Measurements from ENCODE around the gene TRNAU1AP. TPM values are rescaled to one million over a fixed set of nuclear protein-coding genes. Genes with fewer than 3 reads are reported as not detected.
A peak's percentile ranks its signal among the peaks of the same experiment; 100 is the strongest.
"Not testable (repeated sequence)": the region's sequence is repeated elsewhere in the genome, so short reads cannot be mapped to it uniquely, and the experiment has no call there.

TRNAU1AP gene
- polyA plus RNA-seq, 2 donors = 20.1 to 27.8 TPM

DNA sequence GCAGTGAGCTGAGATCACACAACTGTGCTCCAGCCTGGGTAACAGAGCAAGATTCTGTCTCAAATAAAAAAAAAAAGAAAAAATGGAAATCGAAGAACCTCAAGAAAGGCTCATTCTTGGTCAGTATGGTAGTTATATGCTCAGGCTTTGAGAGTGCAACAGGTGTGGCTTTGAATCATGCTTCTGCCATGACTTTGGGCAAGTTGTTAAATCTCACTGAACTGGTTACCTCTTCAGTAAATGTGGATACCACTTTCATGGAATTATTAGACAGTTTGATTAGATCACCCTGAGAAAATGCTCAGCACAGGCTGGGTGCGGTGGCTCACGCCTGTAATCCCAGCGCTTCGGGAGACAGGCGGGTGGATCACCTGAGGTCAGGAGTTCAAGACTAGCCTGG is 12.8 kb downstream of the TRNAU1AP start:
- H3K9me3 ChIP-seq (ENCODE audit: control insufficient read depth in 2 of 2, insufficient read depth in 1 of 2, low read depth in 1 of 2, low read length in 1 of 2) = no peaks in the 10 kb centered on the region
- H3K36me3 ChIP-seq (ENCODE audit: control insufficient read depth in 2 of 2, insufficient read depth in 2 of 2, low read length in 1 of 2) = peaks cover 10 to 16% of the 10 kb centered on the region in 2 donors
- H3K4me3 ChIP-seq (ENCODE audit: low read depth in 1 of 2, low read length in 2 of 2) = no peak overlapping the region
- 76 to 78% methylated on average over 6 of the region's 6 CpGs for WGBS, 2 donors
- no peaks in the 10 kb centered on the region for H3K27me3 ChIP-seq (ENCODE audit: control insufficient read depth in 1 of 2, insufficient read depth in 2 of 2, low read length in 2 of 2)
- H3K27ac ChIP-seq (ENCODE audit: low read depth in 2 of 2, low read length in 1 of 2) = peak overlapping the region in 1 of 2 donors; percentile 44
- no peaks in the 10 kb centered on the region for H3K4me1 ChIP-seq (ENCODE audit: control insufficient read depth in 2 of 2, insufficient read depth in 2 of 2, low read length in 1 of 2)

DNA sequence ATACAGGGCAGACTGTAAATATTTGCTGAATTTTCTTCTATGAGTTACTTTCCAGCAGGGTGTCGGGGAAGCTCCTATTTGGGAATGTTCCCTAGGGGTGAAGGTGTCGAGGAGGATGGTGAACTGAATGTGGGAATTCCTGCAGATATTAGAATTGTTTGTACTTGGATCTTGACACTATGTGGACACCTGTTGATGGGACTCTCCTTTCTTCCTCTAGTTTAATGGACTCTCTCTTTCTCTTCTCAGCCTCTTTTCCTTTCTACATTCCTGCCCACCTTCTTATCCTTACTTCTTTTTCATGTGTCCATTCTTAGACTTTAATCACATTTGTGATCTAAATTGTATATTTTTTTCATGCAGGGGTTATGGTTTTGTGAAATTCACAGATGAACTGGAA is 14.0 kb downstream of the TRNAU1AP start:
- Histone ChIP-seq H3K27ac (ENCODE audit: low read depth in 2 of 2, low read length in 1 of 2) (no peak overlapping the region), H3K4me3 (ENCODE audit: low read depth in 1 of 2, low read length in 2 of 2) (no peak overlapping the region), H3K4me1 (ENCODE audit: control insufficient read depth in 2 of 2, insufficient read depth in 2 of 2, low read length in 1 of 2) (no peaks in the 10 kb centered on the region), H3K36me3 (ENCODE audit: control insufficient read depth in 2 of 2, insufficient read depth in 2 of 2, low read length in 1 of 2) (peaks cover 14 to 19% of the 10 kb centered on the region in 2 donors), H3K9me3 (ENCODE audit: control insufficient read depth in 2 of 2, insufficient read depth in 1 of 2, low read depth in 1 of 2, low read length in 1 of 2) (no peaks in the 10 kb centered on the region), H3K27me3 (ENCODE audit: control insufficient read depth in 1 of 2, insufficient read depth in 2 of 2, low read length in 2 of 2) (no peaks in the 10 kb centered on the region)
- 80 to 91% methylated on average over 2 of the region's 2 CpGs for WGBS, 2 donors

DNA sequence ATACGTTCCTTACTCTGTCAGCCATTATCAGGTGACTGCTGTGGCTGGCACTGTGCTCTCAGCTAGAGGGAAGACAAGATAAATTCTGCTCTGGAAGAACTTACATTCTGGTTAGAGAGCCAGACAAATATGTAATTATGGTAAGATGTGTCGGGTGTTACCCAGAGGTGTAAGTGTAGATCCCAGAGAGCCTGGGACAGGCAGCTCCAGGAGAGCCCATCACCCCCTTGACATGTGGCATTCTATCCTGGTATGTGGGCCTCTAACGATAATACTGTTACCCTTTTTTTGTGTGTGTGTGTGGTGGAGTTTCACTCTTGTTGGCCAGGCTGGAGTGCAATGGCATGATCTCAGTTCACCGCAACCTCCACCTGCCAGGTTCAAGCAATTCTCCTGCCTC is 19.0 kb downstream of the TRNAU1AP start:
- Histone ChIP-seq H3K9me3 (ENCODE audit: control insufficient read depth in 2 of 2, insufficient read depth in 1 of 2, low read depth in 1 of 2, low read length in 1 of 2) (no peaks in the 10 kb centered on the region), H3K27ac (ENCODE audit: low read depth in 2 of 2, low read length in 1 of 2) (no peak overlapping the region), H3K36me3 (ENCODE audit: control insufficient read depth in 2 of 2, insufficient read depth in 2 of 2, low read length in 1 of 2) (peaks cover 13 to 21% of the 10 kb centered on the region in 2 donors), H3K4me3 (ENCODE audit: low read depth in 1 of 2, low read length in 2 of 2) (no peak overlapping the region), H3K4me1 (ENCODE audit: control insufficient read depth in 2 of 2, insufficient read depth in 2 of 2, low read length in 1 of 2) (no peaks in the 10 kb centered on the region), H3K27me3 (ENCODE audit: control insufficient read depth in 1 of 2, insufficient read depth in 2 of 2, low read length in 2 of 2) (no peaks in the 10 kb centered on the region)
- WGBS, 2 donors = 87 to 94% methylated on average over 4 of the region's 4 CpGs

DNA sequence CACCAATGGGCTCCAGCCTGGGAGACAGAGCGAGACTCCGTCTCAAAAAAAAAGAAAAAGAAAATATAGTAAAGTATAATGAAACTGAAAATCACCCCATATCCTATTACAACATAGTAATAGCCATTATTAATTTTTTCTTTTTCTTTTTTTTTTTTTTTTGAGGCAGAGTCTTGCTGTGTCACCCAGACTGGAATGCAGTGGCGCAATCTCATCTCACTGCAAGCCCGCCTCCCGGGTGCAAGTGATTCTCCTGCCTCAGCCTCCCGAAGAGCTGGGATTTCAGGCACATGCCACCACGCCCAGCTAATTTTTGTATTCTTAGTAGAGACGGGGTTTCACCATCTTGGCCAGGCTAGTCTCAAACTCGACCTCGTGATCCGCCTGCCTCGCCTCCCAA is 20.0 kb downstream of the TRNAU1AP start:
- 86 to 90% methylated on average over 12 of the region's 12 CpGs for WGBS, 2 donors
- not testable (repeated sequence) for H3K4me1 ChIP-seq (ENCODE audit: control insufficient read depth in 2 of 2, insufficient read depth in 2 of 2, low read length in 1 of 2); H3K9me3 ChIP-seq (ENCODE audit: control insufficient read depth in 2 of 2, insufficient read depth in 1 of 2, low read depth in 1 of 2, low read length in 1 of 2); H3K27me3 ChIP-seq (ENCODE audit: control insufficient read depth in 1 of 2, insufficient read depth in 2 of 2, low read length in 2 of 2); H3K4me3 ChIP-seq (ENCODE audit: low read depth in 1 of 2, low read length in 2 of 2); H3K27ac ChIP-seq (ENCODE audit: low read depth in 2 of 2, low read length in 1 of 2)
- peaks cover 14 to 21% of the 10 kb centered on the region in 2 donors for H3K36me3 ChIP-seq (ENCODE audit: control insufficient read depth in 2 of 2, insufficient read depth in 2 of 2, low read length in 1 of 2)

DNA sequence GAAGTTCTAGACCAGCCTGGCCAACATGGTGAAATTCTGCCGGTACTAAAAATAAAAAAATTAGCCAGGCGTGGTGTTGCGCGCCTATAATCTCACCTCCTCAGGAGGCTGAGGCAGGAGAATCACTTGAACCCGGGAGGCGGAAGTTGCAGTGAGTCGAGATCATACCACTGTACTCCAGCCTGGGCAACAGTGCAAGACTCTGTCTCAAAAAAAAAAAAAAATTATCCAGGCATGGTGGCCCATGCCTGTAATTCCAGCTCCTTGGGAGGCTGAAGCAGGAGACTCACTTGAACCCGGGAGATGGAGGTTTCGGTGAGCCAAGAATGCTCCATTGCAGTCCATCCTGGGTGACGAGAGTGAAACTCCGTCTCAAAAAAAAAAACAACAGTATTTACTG is 20.7 kb downstream of the TRNAU1AP start:
- Histone ChIP-seq H3K27ac (ENCODE audit: low read depth in 2 of 2, low read length in 1 of 2) (no peak overlapping the region), H3K9me3 (ENCODE audit: control insufficient read depth in 2 of 2, insufficient read depth in 1 of 2, low read depth in 1 of 2, low read length in 1 of 2) (no peaks in the 10 kb centered on the region), H3K27me3 (ENCODE audit: control insufficient read depth in 1 of 2, insufficient read depth in 2 of 2, low read length in 2 of 2) (no peaks in the 10 kb centered on the region), H3K4me3 (ENCODE audit: low read depth in 1 of 2, low read length in 2 of 2) (no peak overlapping the region), H3K4me1 (ENCODE audit: control insufficient read depth in 2 of 2, insufficient read depth in 2 of 2, low read length in 1 of 2) (no peaks in the 10 kb centered on the region), H3K36me3 (ENCODE audit: control insufficient read depth in 2 of 2, insufficient read depth in 2 of 2, low read length in 1 of 2) (peaks cover 14 to 23% of the 10 kb centered on the region in 2 donors)
- WGBS, 2 donors = 96 to 97% methylated on average over 11 of the region's 11 CpGs

DNA sequence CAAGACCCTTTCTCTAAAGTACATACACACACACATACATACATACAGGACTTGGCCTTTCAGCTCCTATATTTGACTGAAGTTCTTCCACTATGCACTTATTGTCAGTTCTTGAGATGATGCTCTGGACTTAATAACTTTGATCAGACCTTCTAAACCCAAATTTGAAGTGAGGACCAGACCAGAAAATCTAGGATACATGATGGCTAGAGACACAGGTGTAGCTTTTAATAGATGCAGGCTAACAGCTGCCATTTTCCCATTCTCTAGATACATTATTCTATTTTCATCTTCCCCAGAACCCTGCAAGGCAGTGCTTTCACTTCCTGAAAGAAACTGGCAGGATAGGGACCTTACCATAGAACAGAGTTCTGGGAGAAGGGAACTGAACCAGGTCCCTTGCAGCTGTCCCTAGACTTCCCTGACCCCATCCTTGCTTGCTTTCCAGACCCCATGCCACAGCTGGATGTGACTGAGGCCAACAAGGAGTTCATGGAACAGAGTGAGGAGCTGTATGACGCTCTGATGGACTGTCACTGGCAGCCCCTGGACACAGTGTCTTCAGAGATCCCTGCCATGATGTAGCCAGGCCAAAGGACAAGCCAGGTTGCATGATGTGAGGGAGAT is 24.3 kb downstream of the TRNAU1AP start:
- peaks cover 9 to 25% of the 10 kb centered on the region in 2 donors for H3K36me3 ChIP-seq (ENCODE audit: control insufficient read depth in 2 of 2, insufficient read depth in 2 of 2, low read length in 1 of 2)
- peaks cover 0 to 5% of the 10 kb centered on the region in 2 donors for H3K4me1 ChIP-seq (ENCODE audit: control insufficient read depth in 2 of 2, insufficient read depth in 2 of 2, low read length in 1 of 2)
- peak overlapping the region in 1 of 2 donors; percentile 14 for H3K27ac ChIP-seq (ENCODE audit: low read depth in 2 of 2, low read length in 1 of 2)
- no peaks in the 10 kb centered on the region for H3K27me3 ChIP-seq (ENCODE audit: control insufficient read depth in 1 of 2, insufficient read depth in 2 of 2, low read length in 2 of 2)
- no peak overlapping the region for H3K4me3 ChIP-seq (ENCODE audit: low read depth in 1 of 2, low read length in 2 of 2)
- WGBS, 2 donors = 83 to 86% methylated on average over 1 of the region's 1 CpG
- no peaks in the 10 kb centered on the region for H3K9me3 ChIP-seq (ENCODE audit: control insufficient read depth in 2 of 2, insufficient read depth in 1 of 2, low read depth in 1 of 2, low read length in 1 of 2)

DNA sequence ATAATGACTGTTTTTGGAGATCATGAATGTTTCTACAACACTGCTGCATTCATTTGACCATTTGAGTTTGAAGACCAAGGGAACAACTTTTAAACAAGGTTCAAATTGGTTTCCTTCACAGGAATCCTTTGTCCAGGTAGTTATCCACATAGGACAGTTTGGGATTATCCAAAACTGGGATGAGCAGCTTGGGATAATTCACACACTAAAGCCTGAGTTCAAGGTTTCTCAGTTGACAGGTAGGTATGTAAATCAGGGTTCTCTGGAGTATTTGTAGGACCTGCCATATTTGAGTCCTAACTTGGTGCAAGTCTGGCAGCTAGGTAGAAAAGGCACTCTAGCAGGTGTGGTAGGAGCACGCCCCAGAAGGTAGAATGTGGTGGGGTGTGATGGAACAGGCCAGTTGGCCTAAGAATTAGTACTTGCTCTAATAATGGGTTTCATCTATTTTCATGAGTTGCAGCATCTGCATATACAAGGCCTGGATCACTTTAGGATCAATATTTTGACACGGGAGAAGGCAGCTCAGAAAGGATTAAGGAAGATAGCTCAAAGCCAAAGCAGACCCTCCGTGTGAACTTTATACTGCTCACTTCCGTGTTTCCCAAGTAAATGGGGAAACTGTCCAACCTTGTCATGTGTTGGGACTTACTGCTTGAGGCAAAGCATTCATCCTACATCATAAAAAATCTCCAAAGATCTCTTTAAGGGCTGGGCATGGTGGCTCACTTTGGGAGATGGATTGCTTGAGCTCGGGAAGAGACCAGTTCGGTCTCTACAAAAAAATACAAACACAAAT is 25.1 kb downstream of the TRNAU1AP start:
- Histone ChIP-seq H3K9me3 (ENCODE audit: control insufficient read depth in 2 of 2, insufficient read depth in 1 of 2, low read depth in 1 of 2, low read length in 1 of 2) (no peaks in the 10 kb centered on the region), H3K36me3 (ENCODE audit: control insufficient read depth in 2 of 2, insufficient read depth in 2 of 2, low read length in 1 of 2) (peaks cover 9 to 24% of the 10 kb centered on the region in 2 donors), H3K27me3 (ENCODE audit: control insufficient read depth in 1 of 2, insufficient read depth in 2 of 2, low read length in 2 of 2) (no peaks in the 10 kb centered on the region), H3K27ac (ENCODE audit: low read depth in 2 of 2, low read length in 1 of 2) (no peak overlapping the region), H3K4me1 (ENCODE audit: control insufficient read depth in 2 of 2, insufficient read depth in 2 of 2, low read length in 1 of 2) (peaks cover 0 to 5% of the 10 kb centered on the region in 2 donors), H3K4me3 (ENCODE audit: low read depth in 1 of 2, low read length in 2 of 2) (no peak overlapping the region)
- WGBS, 2 donors = 55 to 68% methylated on average over 6 of the region's 6 CpGs

DNA sequence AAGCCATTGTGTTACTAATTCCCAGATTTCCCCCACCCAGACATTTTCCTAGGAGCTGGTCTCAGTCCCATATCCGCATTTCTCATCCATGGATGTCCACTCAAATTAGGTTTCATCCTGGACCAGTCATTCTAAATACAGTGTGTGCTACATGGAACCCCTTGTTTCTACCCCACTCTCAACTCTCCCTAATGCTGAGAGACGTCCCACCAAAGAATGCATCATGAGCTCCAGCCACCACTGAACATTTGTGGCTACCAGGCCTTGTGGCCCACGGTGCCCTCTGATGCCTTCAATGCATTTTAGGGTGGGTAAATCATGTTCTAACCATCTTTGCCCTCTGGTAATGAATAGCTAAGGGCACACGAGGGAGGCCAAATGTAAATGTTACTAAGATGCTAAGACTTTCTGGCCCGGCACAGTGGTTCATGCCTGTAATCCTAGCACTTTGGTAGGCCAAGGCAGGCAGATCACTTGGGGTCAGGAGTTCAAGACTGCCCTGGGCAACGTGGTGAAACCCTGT is 25.9 kb downstream of the TRNAU1AP start:
- no peak overlapping the region for H3K27ac ChIP-seq (ENCODE audit: low read depth in 2 of 2, low read length in 1 of 2)

DNA sequence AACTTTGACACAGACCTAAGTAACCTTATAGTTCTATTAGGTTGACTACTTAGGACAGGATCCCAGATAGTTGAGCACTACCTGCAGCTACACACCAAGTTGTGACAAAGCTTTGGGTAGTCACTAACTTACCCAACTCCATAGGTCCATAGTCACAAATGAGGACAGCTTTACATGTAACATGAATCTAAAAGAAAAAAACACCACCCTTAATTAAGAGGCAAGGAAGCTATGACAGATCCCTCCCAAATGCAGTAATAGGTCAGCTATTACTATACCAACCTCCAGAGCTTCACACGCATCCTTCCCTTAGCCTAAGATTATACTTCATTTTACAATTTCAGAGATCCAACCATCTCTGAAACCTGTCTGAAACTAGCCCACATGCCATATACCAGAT is 26.5 kb downstream of the TRNAU1AP start:
- Histone ChIP-seq H3K27me3 (ENCODE audit: control insufficient read depth in 1 of 2, insufficient read depth in 2 of 2, low read length in 2 of 2) (no peaks in the 10 kb centered on the region), H3K4me1 (ENCODE audit: control insufficient read depth in 2 of 2, insufficient read depth in 2 of 2, low read length in 1 of 2) (peaks cover 0 to 5% of the 10 kb centered on the region in 2 donors), H3K4me3 (ENCODE audit: low read depth in 1 of 2, low read length in 2 of 2) (peak overlapping the region; percentile 81 to 85), H3K27ac (ENCODE audit: low read depth in 2 of 2, low read length in 1 of 2) (no peak overlapping the region), H3K9me3 (ENCODE audit: control insufficient read depth in 2 of 2, insufficient read depth in 1 of 2, low read depth in 1 of 2, low read length in 1 of 2) (no peaks in the 10 kb centered on the region), H3K36me3 (ENCODE audit: control insufficient read depth in 2 of 2, insufficient read depth in 2 of 2, low read length in 1 of 2) (peaks cover 9 to 21% of the 10 kb centered on the region in 2 donors)
- 73 to 75% methylated on average over 1 of the region's 1 CpG for WGBS, 2 donors

More for the DNA sequence above, 25.9 kb downstream of the TRNAU1AP start:
- Histone ChIP-seq H3K27me3 (ENCODE audit: control insufficient read depth in 1 of 2, insufficient read depth in 2 of 2, low read length in 2 of 2) (no peaks in the 10 kb centered on the region), H3K9me3 (ENCODE audit: control insufficient read depth in 2 of 2, insufficient read depth in 1 of 2, low read depth in 1 of 2, low read length in 1 of 2) (no peaks in the 10 kb centered on the region), H3K4me1 (ENCODE audit: control insufficient read depth in 2 of 2, insufficient read depth in 2 of 2, low read length in 1 of 2) (peaks cover 0 to 5% of the 10 kb centered on the region in 2 donors), H3K4me3 (ENCODE audit: low read depth in 1 of 2, low read length in 2 of 2) (no peak overlapping the region), H3K36me3 (ENCODE audit: control insufficient read depth in 2 of 2, insufficient read depth in 2 of 2, low read length in 1 of 2) (peaks cover 9 to 22% of the 10 kb centered on the region in 2 donors)
- 64 to 67% methylated on average over 6 of the region's 6 CpGs for WGBS, 2 donors
